K562 (cell line): ENCODE results near the gene POLR2J. TPM values are rescaled to one million over a fixed set of nuclear protein-coding genes. Genes with fewer than 3 reads are reported as not detected.

Experiments used
- ATAC-seq: fragments of 200-7000 bp; cut with Tn5 transposase; 3 replicates; pipeline ENCODE4 v1.9.1; 2020; ENCODE audit warnings: moderate library complexity
- BruUV-seq: library from RNA; stranded (reverse); fragments of 400-500 nt; replicated peaks from 2 replicates; lab custom pipeline; 2021; lab: Mats Ljungman, UMichigan
- CTCF ChIA-PET: fragments of 300-600 bp; formaldehyde crosslinking; extraction: SDS; loops from one replicate; lab custom pipeline; 2021; ENCODE audit warnings: low intra/inter-chr PET ratio; lab: Yijun Ruan, JAX
- POLR2A ChIA-PET: fragments of 300-600, 350-650 bp; sonication (Branson Sonifier 250); formaldehyde crosslinking; extraction: SDS; loops from one replicate; lab custom pipeline; 2021; ENCODE audit warnings: antibody characterized with exemption, inconsistent platforms; lab: Yijun Ruan, JAX
- DNase-seq, 4 experiments: peaks; one replicate each; pipeline versions ENCODE4 v3.0.0 to v3.0.0-alpha.2; 2011 to 2018; ENCODE audit warnings: low spot score in 3 of 4, mixed read lengths in 3 of 4; ENCODE audit errors: extremely low read depth in 1 of 4
- FAIRE-seq: peaks from 2 replicates; lab custom pipeline; 2011; peaks lifted over from hg19 to GRCh38; lab: Jason Lieb, UNC
- H2AFZ ChIP-seq: 2 replicates; pipeline ENCODE4 v1.6.0; 2011; ENCODE audit warnings: low read depth, low read length, control low read depth, inconsistent platforms
- H3K27ac ChIP-seq: fragments of 200-600 bp; 3 replicates; pipeline ENCODE4 v1.8.0; 2011; ENCODE audit warnings: low read depth, mild to moderate bottlenecking, control low read depth, inconsistent platforms, low read length, moderate library complexity, mixed read lengths; ENCODE audit errors: extremely low read depth
- H3K27me3 ChIP-seq, 2 experiments: fragments of 300-600 bp in 1 of 2; 2 replicates in 1 of 2; 3 replicates in 1 of 2; pipeline versions ENCODE4 v1.6.0 to v1.8.0; 2011; ENCODE audit warnings: inconsistent platforms in 2 of 2, low read length in 2 of 2, mild to moderate bottlenecking in 1 of 2, mixed read lengths in 1 of 2, moderate library complexity in 1 of 2; ENCODE audit not compliant: control insufficient read depth in 2 of 2, insufficient read depth in 2 of 2
- H3K36me3 ChIP-seq: fragments of 300-600 bp; 3 replicates; pipeline ENCODE4 v1.8.0; 2011; ENCODE audit warnings: mild to moderate bottlenecking, low read length, inconsistent platforms; ENCODE audit not compliant: control insufficient read depth, insufficient read depth
- H3K4me1 ChIP-seq, 2 experiments: fragments of 200-600 bp in 1 of 2; replicated peaks in 1 of 2; 2 replicates in 1 of 2; 3 replicates in 1 of 2; pipeline versions ENCODE4 v1.5.1 to v1.8.0; 2011; ENCODE audit warnings: inconsistent platforms in 2 of 2, low read length in 2 of 2, mild to moderate bottlenecking in 1 of 2, mixed read lengths in 1 of 2, moderate library complexity in 1 of 2; ENCODE audit not compliant: control insufficient read depth in 2 of 2, insufficient read depth in 2 of 2
- H3K4me2 ChIP-seq: 2 replicates; pipeline ENCODE4 v1.6.1; 2011; ENCODE audit warnings: low read length, control low read depth, inconsistent platforms, mixed read lengths; ENCODE audit not compliant: insufficient read depth
- H3K4me3 ChIP-seq: fragments of 200-600 bp; sonication (generic), shearing (Covaris generic); 2 replicates; pipeline ENCODE4 v1.5.1; 2016; ENCODE audit warnings: control low read depth, inconsistent platforms
- H3K79me2 ChIP-seq: fragments of 200-600 bp; 3 replicates; pipeline ENCODE4 v1.8.0; 2011; ENCODE audit warnings: low read length, inconsistent platforms; ENCODE audit not compliant: control insufficient read depth, insufficient read depth
- H3K9ac ChIP-seq, 2 experiments: 2 replicates each; pipeline versions ENCODE4 v1.6.0 to v1.6.1; 2011; ENCODE audit warnings: low read depth in 2 of 2, low read length in 2 of 2, control low read depth in 1 of 2, inconsistent platforms in 1 of 2, mild to moderate bottlenecking in 1 of 2, mixed read lengths in 1 of 2; ENCODE audit not compliant: insufficient read depth in 1 of 2
- H3K9me1 ChIP-seq: one replicate; pipeline ENCODE4 v1.6.0; 2011; ENCODE audit warnings: inconsistent platforms, mild to moderate bottlenecking, low read length, moderate library complexity; ENCODE audit not compliant: control insufficient read depth, insufficient read depth
- H3K9me3 ChIP-seq: replicated peaks from 2 replicates; pipeline ENCODE4 v1.5.1; 2011; ENCODE audit warnings: low read depth, low read length, inconsistent platforms; ENCODE audit not compliant: control insufficient read depth, insufficient read depth
- H4K20me1 ChIP-seq: replicated peaks from 2 replicates; pipeline ENCODE4 v1.6.1; 2011; ENCODE audit warnings: low read length, inconsistent platforms, mixed read lengths; ENCODE audit not compliant: control insufficient read depth, insufficient read depth
- CBX2 ChIP-seq: fragments of 200-600 bp; sonication (generic); IDR thresholded peaks from one replicate; pipeline ENCODE4 v1.6.1; 2012; ENCODE audit warnings: mild to moderate bottlenecking, low read length, inconsistent platforms; ENCODE audit not compliant: insufficient read depth, poor library complexity, severe bottlenecking
- FOXP1 ChIP-seq: sonication (generic); formaldehyde crosslinking; IDR thresholded peaks from 2 replicates; pipeline ENCODE4 v1.8.0; 2022; ENCODE audit warnings: mild to moderate bottlenecking, missing genetic modification reagents
- ZNF121 ChIP-seq: sonication (generic); formaldehyde crosslinking; conservative IDR thresholded peaks from 2 replicates; pipeline ENCODE4 v1.8.0; 2022; ENCODE audit warnings: missing genetic modification reagents
- WGBS: fragments of 100-300 bp; shearing (Covaris generic); methylation state at CpG from one replicate; pipeline ENCODE4 v1.1.6; 2016; ENCODE audit warnings: low coverage, mixed read lengths; ENCODE audit not compliant: insufficient coverage; ENCODE audit errors: missing lambda C conversion rate; 5-methylcytosine and 5-hydroxymethylcytosine counted together
- in situ Hi-C: fragments of 300-500 bp; cut with MboI; formaldehyde crosslinking; loops from 4 replicates; pipeline ENCODE4 v1.15.0; 2018; ENCODE audit warnings: inconsistent platforms, mixed read lengths
- intact Hi-C: fragments of 100-400 bp; cut with micrococcal nuclease; formaldehyde crosslinking; loops from 2 replicates; pipeline ENCODE4 v1.14.2; 2022
- polyA plus RNA-seq, 8 experiments: library from polyadenylated mRNA; depleted of rRNA in 4 of 8; stranded (reverse) in 5 of 8; unstranded in 3 of 8; fragments of >200 nt; fragmentation: Nextera tagmentation in 2 of 8; fragmentation: Illumina TruSeq in 1 of 8; extraction: Ambion mirVana in 2 of 8; extraction: Trizol in 1 of 8; gene quantifications; 2 replicates each; pipeline versions ENCODE4 v1.2.1 to v1.2.3, GENCODE V29; 2011 to 2014; ENCODE audit warnings: inconsistent platforms in 1 of 8, missing spikeins in 1 of 8
- total RNA-seq, 7 experiments: library from RNA; depleted of rRNA in 6 of 7; stranded (reverse); fragments of >200 nt in 6 of 7; fragmentation: Illumina TruSeq in 2 of 7; extraction: Trizol in 2 of 7; gene quantifications; 2 replicates each; pipeline versions ENCODE4 v1.2.1 to v1.2.3, GENCODE V29; 2011 to 2021; ENCODE audit warnings: low replicate concordance in 1 of 7

The POLR2J gene
- total and polyA plus RNA-seq, 9 of the 15 experiments (the other 6 are each of a cell fraction or from before 2014, with no cell fraction given) = 32.3 to 220 (median 113) TPM

GRCh38 chr7:102452451-102452850 lies 26.3 kb downstream of the POLR2J start:
- Histone ChIP-seq H2AFZ (no peak overlapping the region), H4K20me1 (no peaks in the 10 kb centered on the region), H3K9me1 (peaks cover 3% of the 10 kb centered on the region), H3K4me2 (no peak overlapping the region), H3K4me1 (peaks cover 7 to 39% of the 10 kb centered on the region in 2 experiments; a peak in 3 of 5 replicates), H3K27ac (no peak overlapping the region), H3K27me3 (no peaks in the 10 kb centered on the region), H3K79me2 (no peaks in the 10 kb centered on the region), H3K4me3 (no peak overlapping the region), H3K9ac (peak overlapping the region in 1 of 2 experiments; percentile 39; a peak in 1 of 4 replicates), H3K36me3 (peaks cover 16% of the 10 kb centered on the region; the same call in 2 of the 3 replicates), H3K9me3 (no peaks in the 10 kb centered on the region)
- no TSS peak for BruUV-seq
- intact Hi-C loops (no loop called here), in situ Hi-C loops (loop anchor here (25.0 kb wide), 2 partner anchors 110 to 210 kb away; partner anchors contain the start of genes POLR2J2, POLR2J3, SPDYE2 and SPDYE2B)
- ChIA-PET CTCF (no interaction called here), POLR2A (interaction anchor here (1.0 to 2.7 kb wide), 3 partner anchors 10 to 26 kb away, joined by 5 to 7 read pairs (median 6); no protein-coding TSS in a partner anchor)
- TF ChIP-seq CBX2 (no peak), FOXP1 (CRISPR knock-in tag) (no peak), ZNF121 (CRISPR knock-in tag) (peak; percentile 93)
- no peak for ATAC-seq
- 82% methylated on average over 6 of the region's 6 CpGs for WGBS
- no peak for FAIRE-seq
- no peak for DNase-seq
